ENCODE measurements around the gene NT5C2.

GRCh38 chr10:103042129-103042528, 150.9 kb downstream of the NT5C2 start:
- TF ChIP-seq CTCF (IDR thresholded peaks at IDR 0.05): no peak
- TF ChIP-seq EP300 (IDR thresholded peaks at IDR 0.05): no peak
- no peak for TF ChIP-seq POLR2A (IDR thresholded peaks at IDR 0.05)
